Erythroblast (primary cell): Measurements from ENCODE around the gene ABCA3.

ENCODE experiments used
- GATA1 ChIP-seq: IDR thresholded peaks from 2 replicates; pipeline ENCODE4 v1.6.1; 2011; ENCODE audit warnings: low read depth, mild to moderate bottlenecking, control low read depth, low read length, moderate library complexity
- POLR2A ChIP-seq: IDR thresholded peaks from 2 replicates; pipeline ENCODE4 v1.6.1; 2011; ENCODE audit warnings: mild to moderate bottlenecking, low read length

DNA sequence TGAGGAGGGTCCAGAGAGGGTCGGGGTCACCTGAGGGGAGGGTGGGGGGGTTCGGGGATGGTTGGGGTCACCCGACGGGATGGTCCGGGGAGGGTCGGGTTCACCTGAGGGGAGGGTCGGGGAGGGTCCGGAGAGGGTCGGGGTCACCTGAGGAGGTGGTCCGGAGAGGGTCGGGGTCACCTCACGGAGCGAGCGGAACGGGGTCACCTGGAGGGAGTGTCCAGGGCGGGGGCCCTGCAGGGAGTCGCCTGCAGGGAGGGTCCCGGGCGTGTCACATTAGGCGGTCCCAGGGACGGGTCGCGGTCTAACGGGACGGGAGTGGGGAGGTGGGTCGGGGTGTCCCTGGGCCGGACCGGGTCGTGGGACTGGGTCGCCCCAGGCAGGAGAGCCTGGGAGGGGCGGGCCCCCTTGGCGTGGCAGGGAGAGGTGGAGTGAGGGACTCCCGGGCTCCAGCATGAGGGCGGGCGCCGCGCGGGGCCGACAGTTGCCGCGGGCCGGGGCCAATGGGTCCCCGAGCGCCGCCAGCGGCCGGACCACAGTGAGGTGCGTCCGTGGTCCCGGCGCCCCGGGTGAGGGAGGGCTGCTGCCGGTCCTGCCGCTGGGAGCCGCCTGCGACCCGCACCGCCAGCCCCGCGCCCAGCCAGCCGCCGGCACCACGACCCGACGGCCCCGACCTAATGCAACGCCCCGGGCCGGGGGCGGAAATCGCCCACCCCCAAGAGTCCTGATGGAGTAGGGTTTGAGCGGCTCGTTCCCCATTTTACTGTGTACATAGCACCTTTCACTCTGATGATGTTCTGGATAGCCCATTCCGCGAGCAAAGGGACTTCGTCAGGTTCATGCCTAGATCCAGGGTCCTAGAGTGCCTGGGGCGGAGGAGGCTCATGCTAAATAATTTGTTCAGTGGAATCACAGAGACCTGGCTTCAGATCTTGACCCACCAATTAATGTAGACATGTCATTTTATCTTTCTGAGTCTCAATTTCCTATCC is 1.2 kb upstream of the ABCA3 start:
- TF ChIP-seq POLR2A (no peak), GATA1 (no peak)
